GM12878 (cell line): ENCODE results near the gene TATDN2. TPM values are rescaled to one million over a fixed set of nuclear protein-coding genes. Genes with fewer than 3 reads are reported as not detected.

Source experiments
- ATAC-seq: fragments of 200-7000 bp; cut with Tn5 transposase; 3 replicates; pipeline ENCODE4 v1.9.1; 2020; ENCODE audit warnings: mild to moderate bottlenecking, moderate library complexity
- BruUV-seq: library from RNA; stranded (reverse); fragments of 400-500 nt; replicated peaks from 2 replicates; lab custom pipeline; 2021; lab: Mats Ljungman, UMichigan
- CTCF ChIA-PET: fragments of 300-600 bp; sonication (Branson Sonifier 250); formaldehyde crosslinking; extraction: SDS; loops from one replicate; lab custom pipeline; 2021; ENCODE audit warnings: inconsistent platforms; lab: Yijun Ruan, JAX
- POLR2A ChIA-PET: fragments of 350-600 bp; formaldehyde crosslinking; extraction: SDS; loops from one replicate; lab custom pipeline; 2021; ENCODE audit warnings: inconsistent platforms; lab: Charles Lee
- RAD21 ChIA-PET: fragments of 300-600 bp; sonication (Branson Sonifier 250); formaldehyde crosslinking; loops from one replicate; lab custom pipeline; 2023; ENCODE audit warnings: antibody characterized with exemption; ENCODE audit not compliant: unreplicated experiment; lab: Charles Lee
- SMC1A ChIA-PET: fragments of 300-600 bp; sonication (Branson Sonifier 250); formaldehyde crosslinking; loops from one replicate; lab custom pipeline; 2023; ENCODE audit not compliant: unreplicated experiment, uncharacterized antibody; lab: Charles Lee
- DNase-seq: peaks from one replicate; pipeline ENCODE4 v3.0.0-alpha.2; 2011; ENCODE audit warnings: low read depth, low spot score
- FAIRE-seq: peaks from 3 replicates; lab custom pipeline; 2011; peaks lifted over from hg19 to GRCh38; lab: Jason Lieb, UNC
- H2AFZ ChIP-seq: 2 replicates; pipeline ENCODE4 v1.6.0; 2011; ENCODE audit warnings: low read depth, low read length, control low read depth; ENCODE audit not compliant: control insufficient read depth
- H3K27ac ChIP-seq: 2 replicates; pipeline ENCODE4 v1.5.1; 2011; ENCODE audit warnings: control low read depth; ENCODE audit not compliant: control insufficient read depth, insufficient read depth
- H3K27me3 ChIP-seq, 2 experiments: replicated peaks in 1 of 2; 2 replicates each; pipeline versions ENCODE4 v1.6.0 to v1.6.1; 2011; ENCODE audit warnings: low read length in 1 of 2; ENCODE audit not compliant: control insufficient read depth in 2 of 2, insufficient read depth in 2 of 2
- H3K36me3 ChIP-seq, 2 experiments: 2 replicates each; pipeline ENCODE4 v1.5.1; 2011; ENCODE audit warnings: low read length in 1 of 2; ENCODE audit not compliant: control insufficient read depth in 2 of 2, insufficient read depth in 2 of 2
- H3K4me1 ChIP-seq: 2 replicates; pipeline ENCODE4 v1.6.1; 2011; ENCODE audit warnings: mild to moderate bottlenecking, low read length, moderate library complexity, mixed read lengths; ENCODE audit not compliant: control insufficient read depth, insufficient read depth
- H3K4me2 ChIP-seq: 2 replicates; pipeline ENCODE4 v1.6.0; 2011; ENCODE audit warnings: control low read depth; ENCODE audit not compliant: control insufficient read depth, insufficient read depth
- H3K4me3 ChIP-seq: fragments of 200-600 bp; sonication (generic); 2 replicates; pipeline ENCODE4 v1.5.1; 2016
- H3K79me2 ChIP-seq: 2 replicates; pipeline ENCODE4 v1.6.0; 2011; ENCODE audit warnings: low read length; ENCODE audit not compliant: control insufficient read depth, insufficient read depth
- H3K9ac ChIP-seq: 2 replicates; pipeline ENCODE4 v1.8.0; 2011; ENCODE audit warnings: low read length, control low read depth, mixed read lengths; ENCODE audit not compliant: control insufficient read depth, insufficient read depth
- H3K9me3 ChIP-seq: replicated peaks from 3 replicates; pipeline ENCODE4 v1.5.1; 2011; ENCODE audit warnings: mild to moderate bottlenecking, low read length; ENCODE audit not compliant: control insufficient read depth, insufficient read depth
- H4K20me1 ChIP-seq: 2 replicates; pipeline ENCODE4 v1.6.0; 2011; ENCODE audit not compliant: control insufficient read depth, insufficient read depth
- NFYB ChIP-seq: IDR thresholded peaks from 2 replicates; pipeline ENCODE4 v1.6.1; 2011; ENCODE audit warnings: low read depth, mild to moderate bottlenecking, low read length, improper control_type of control experiment, moderate library complexity; ENCODE audit not compliant: insufficient read depth
- RAD21 ChIP-seq: IDR thresholded peaks from 2 replicates; pipeline ENCODE4 v1.6.1; 2011; ENCODE audit warnings: mild to moderate bottlenecking, low read depth, low read length, moderate library complexity; ENCODE audit not compliant: insufficient read depth
- RUNX3 ChIP-seq: IDR thresholded peaks from 2 replicates; pipeline ENCODE4 v1.6.1; 2012; ENCODE audit warnings: low read length, inconsistent platforms
- SIN3A ChIP-seq: IDR thresholded peaks from 2 replicates; pipeline ENCODE4 v1.6.1; 2012; ENCODE audit warnings: low read depth, low read length, improper control_type of control experiment
- SMC3 ChIP-seq: IDR thresholded peaks from 2 replicates; pipeline ENCODE4 v1.6.1; 2011; ENCODE audit warnings: low read length, improper control_type of control experiment, borderline replicate concordance
- ZNF622 ChIP-seq: fragments of 450-650 bp; IDR thresholded peaks from 2 replicates; pipeline ENCODE4 v1.6.1; 2017; ENCODE audit warnings: mild to moderate bottlenecking, inconsistent platforms
- WGBS: methylation state at CpG from one replicate; pipeline ENCODE4 v1.1.6; 2016; ENCODE audit warnings: low lambda C conversion rate; ENCODE audit not compliant: insufficient replicate concordance, insufficient coverage; ENCODE audit errors: missing lambda C conversion rate; 5-methylcytosine and 5-hydroxymethylcytosine counted together
- in situ Hi-C: fragments of 300-500 bp; cut with MboI; formaldehyde crosslinking; loops from 9 replicates; pipeline ENCODE4 v1.14.3; 2018; ENCODE audit warnings: mixed read lengths
- intact Hi-C: fragments of 100-400 bp; cut with micrococcal nuclease; formaldehyde crosslinking; loops from one replicate; pipeline ENCODE4 v1.14.2; 2022; ENCODE audit not compliant: unreplicated experiment
- polyA plus RNA-seq, 11 experiments: library from polyadenylated mRNA; depleted of rRNA in 4 of 11; unstranded in 6 of 11; stranded (reverse) in 5 of 11; fragments of >200 nt; fragmentation: Nextera tagmentation in 4 of 11; fragmentation: Illumina TruSeq in 1 of 11; extraction: Ambion mirVana in 4 of 11; extraction: Trizol in 1 of 11; gene quantifications; 1 replicate in 1 of 11; 2 replicates in 10 of 11; pipeline versions ENCODE4 v1.2.1 to v1.2.3, GENCODE V29; 2011 to 2016; ENCODE audit warnings: inconsistent platforms in 2 of 11, missing spikeins in 2 of 11, low read depth in 1 of 11
- total RNA-seq, 4 experiments: library from RNA; depleted of rRNA in 3 of 4; stranded (reverse); fragments of >200 nt in 3 of 4; fragmentation: Illumina TruSeq in 1 of 4; extraction: Trizol in 1 of 4; gene quantifications; 2 replicates each; pipeline versions ENCODE4 v1.2.1 to v1.2.3, GENCODE V29; 2013 to 2021
- TF ChIP-seq, protein P1 (sequence below): IDR thresholded peaks from 2 replicates; pipeline ENCODE4 v1.6.1; 2011; ENCODE audit warnings: mild to moderate bottlenecking, low read depth, low read length, moderate library complexity; ENCODE audit not compliant: insufficient replicate concordance
- TF ChIP-seq, protein P2 (sequence below): fragments of 450-650 bp; IDR thresholded peaks from 2 replicates; pipeline ENCODE4 v1.6.1; 2017; ENCODE audit warnings: antibody characterized with exemption, mild to moderate bottlenecking, moderate library complexity

TATDN2 gene
- total and polyA plus RNA-seq, 10 of the 15 experiments (the other 5 are each of a cell fraction or from before 2014, with no cell fraction given), result 4.2 to 36.5 (median 15.8) TPM

DNA sequence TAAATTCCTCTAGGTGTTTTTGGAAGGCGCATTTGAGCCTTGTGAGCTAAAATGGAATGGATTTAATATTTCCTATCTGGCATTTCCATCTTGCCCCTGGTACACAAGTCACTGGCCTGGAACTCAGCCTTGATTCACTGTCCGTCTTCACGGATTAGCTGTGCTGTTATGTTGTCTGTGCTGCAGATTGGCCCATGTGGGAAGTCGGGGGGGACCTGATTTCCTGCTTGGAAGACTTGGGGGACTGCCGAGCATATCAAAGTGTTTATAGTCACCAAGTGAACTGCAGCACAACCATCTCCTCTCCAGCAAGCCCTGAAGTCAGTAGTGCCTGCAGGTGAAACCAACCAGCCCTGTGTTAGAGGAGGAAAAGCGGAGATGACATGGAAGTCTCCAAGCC is 32.3 kb downstream of the TATDN2 start:
- Histone ChIP-seq H3K4me3 (no peak overlapping the region), H3K27me3 (no peaks in the 10 kb centered on the region), H3K27ac (no peak overlapping the region), H3K36me3 (peaks cover 28 to 33% of the 10 kb centered on the region in 2 experiments; a peak in 3 of 4 replicates), H3K4me2 (no peak overlapping the region), H3K79me2 (peaks cover 5% of the 10 kb centered on the region), H3K4me1 (peaks cover 7% of the 10 kb centered on the region; the same call in 1 of the 2 replicates), H2AFZ (no peak overlapping the region), H3K9me3 (no peaks in the 10 kb centered on the region), H4K20me1 (no peaks in the 10 kb centered on the region), H3K9ac (no peak overlapping the region)
- CTCF ChIA-PET, result interaction anchor here (0.6 to 1.9 kb wide), 6 partner anchors 12 to 40 kb away, joined by 3 to 9 read pairs (median 6); partner anchors contain the start of genes GHRL, SEC13 and TATDN2
- in situ Hi-C loops (no loop called here), intact Hi-C loops (no loop called here)
- POLR2A ChIA-PET, result no interaction called here
- SMC1A ChIA-PET, result interaction anchor here (1.0 to 3.9 kb wide), 3 partner anchors 12 to 293 kb away, joined by 4 to 13 read pairs (median 5); partner anchors contain the start of gene GHRL
- no TSS peak for BruUV-seq
- no peak for ATAC-seq
- RAD21 ChIA-PET, result interaction anchor here (0.8 to 1.4 kb wide), 3 partner anchors 13 to 41 kb away, joined by 3 to 5 read pairs (median 3); partner anchors contain the start of gene GHRL
- TF ChIP-seq SIN3A (no peak), RUNX3 (no peak), SMC3 (no peak), NFYB (no peak), ZNF622 (no peak), RAD21 (no peak)
- TF ChIP-seq, protein P1, sequence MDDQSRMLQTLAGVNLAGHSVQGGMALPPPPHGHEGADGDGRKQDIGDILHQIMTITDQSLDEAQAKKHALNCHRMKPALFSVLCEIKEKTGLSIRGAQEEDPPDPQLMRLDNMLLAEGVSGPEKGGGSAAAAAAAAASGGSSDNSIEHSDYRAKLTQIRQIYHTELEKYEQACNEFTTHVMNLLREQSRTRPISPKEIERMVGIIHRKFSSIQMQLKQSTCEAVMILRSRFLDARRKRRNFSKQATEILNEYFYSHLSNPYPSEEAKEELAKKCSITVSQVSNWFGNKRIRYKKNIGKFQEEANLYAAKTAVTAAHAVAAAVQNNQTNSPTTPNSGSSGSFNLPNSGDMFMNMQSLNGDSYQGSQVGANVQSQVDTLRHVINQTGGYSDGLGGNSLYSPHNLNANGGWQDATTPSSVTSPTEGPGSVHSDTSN, result no peak
- TF ChIP-seq, protein P2, sequence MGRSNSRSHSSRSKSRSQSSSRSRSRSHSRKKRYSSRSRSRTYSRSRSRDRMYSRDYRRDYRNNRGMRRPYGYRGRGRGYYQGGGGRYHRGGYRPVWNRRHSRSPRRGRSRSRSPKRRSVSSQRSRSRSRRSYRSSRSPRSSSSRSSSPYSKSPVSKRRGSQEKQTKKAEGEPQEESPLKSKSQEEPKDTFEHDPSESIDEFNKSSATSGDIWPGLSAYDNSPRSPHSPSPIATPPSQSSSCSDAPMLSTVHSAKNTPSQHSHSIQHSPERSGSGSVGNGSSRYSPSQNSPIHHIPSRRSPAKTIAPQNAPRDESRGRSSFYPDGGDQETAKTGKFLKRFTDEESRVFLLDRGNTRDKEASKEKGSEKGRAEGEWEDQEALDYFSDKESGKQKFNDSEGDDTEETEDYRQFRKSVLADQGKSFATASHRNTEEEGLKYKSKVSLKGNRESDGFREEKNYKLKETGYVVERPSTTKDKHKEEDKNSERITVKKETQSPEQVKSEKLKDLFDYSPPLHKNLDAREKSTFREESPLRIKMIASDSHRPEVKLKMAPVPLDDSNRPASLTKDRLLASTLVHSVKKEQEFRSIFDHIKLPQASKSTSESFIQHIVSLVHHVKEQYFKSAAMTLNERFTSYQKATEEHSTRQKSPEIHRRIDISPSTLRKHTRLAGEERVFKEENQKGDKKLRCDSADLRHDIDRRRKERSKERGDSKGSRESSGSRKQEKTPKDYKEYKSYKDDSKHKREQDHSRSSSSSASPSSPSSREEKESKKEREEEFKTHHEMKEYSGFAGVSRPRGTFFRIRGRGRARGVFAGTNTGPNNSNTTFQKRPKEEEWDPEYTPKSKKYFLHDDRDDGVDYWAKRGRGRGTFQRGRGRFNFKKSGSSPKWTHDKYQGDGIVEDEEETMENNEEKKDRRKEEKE, result no peak
- no peak for FAIRE-seq
- no peak for DNase-seq
- 94% methylated on average over 6 of the region's 6 CpGs for WGBS
